ENCODE measurements around the gene PIK3CB.
"Not testable (repeated sequence)": the region's sequence is repeated elsewhere in the genome, so short reads cannot be mapped to it uniquely, and the experiment has no call there.

Gene PIK3CB

GRCh38 chr3:138846262-138846791 lies 11.6 kb upstream of the PIK3CB start:
- DNase-seq: no peak

- no peak for DNase-seq
These were observed 11.0 kb upstream of the PIK3CB start for GRCh38 chr3:138845771-138846173.

- DNase-seq: no peak
These were observed 10.5 kb upstream of the PIK3CB start for GRCh38 chr3:138845181-138845601.

DNA sequence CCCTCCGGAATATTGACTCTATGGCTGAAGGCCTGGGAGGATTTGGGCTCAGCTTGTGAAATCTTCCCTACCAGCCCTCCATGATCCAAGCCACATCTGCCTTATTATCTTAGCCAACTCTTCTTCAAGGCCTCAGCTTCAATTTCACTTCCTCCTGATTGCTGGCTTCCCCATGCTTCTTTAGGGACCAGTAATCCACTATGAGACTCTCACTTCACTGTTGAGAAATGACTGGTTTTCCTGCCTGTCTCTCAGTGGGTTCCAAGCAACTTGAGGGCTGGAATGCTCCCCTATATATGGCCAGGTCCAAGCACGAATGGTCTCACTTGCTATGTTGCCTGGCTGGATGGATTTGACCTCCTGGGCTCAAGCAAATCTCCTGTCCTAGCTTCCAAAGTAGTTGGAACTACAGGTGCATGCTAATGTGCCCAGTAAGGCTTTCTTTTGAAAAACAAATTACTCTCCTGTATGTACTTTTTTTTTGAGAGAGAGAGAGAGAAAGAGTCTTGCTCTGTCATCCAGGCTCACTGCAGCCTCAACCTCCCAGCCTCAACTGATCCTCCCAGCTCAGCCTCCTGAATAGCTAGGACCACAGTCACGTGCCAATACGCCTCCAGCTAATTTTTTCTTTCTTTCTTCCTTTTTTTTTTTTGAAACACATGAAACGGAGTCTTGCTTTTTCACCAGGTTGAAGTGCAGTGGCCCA lies 7.9 kb upstream of the PIK3CB start:
- no peak for DNase-seq

GRCh38 chr3:138838385-138838784 lies 3.7 kb upstream of the PIK3CB start:
- DNase-seq: not testable (repeated sequence)

DNA sequence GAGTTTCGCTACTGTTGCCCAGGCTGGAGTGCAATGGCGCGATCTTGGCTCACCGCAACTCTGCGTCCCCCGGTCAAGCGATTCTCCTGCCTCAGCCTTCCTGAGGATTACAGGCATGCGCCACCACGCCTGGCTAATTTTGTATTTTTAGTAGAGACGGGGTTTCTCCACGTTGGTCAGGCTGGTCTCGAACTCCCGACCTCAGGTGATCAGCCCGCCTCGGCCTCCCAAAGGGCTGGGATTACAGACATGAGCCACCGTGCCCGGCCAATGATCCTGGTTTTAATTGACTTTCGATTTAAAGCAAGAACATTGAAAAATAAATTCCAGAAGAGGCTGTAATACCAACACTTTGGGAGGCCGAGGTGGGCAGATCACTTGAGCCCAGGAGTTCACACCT lies 1.1 kb upstream of the PIK3CB start:
- not testable (repeated sequence) for DNase-seq

- no peak for DNase-seq
These were observed 649 bp upstream of the PIK3CB start for GRCh38 chr3:138835397-138835757.

DNA sequence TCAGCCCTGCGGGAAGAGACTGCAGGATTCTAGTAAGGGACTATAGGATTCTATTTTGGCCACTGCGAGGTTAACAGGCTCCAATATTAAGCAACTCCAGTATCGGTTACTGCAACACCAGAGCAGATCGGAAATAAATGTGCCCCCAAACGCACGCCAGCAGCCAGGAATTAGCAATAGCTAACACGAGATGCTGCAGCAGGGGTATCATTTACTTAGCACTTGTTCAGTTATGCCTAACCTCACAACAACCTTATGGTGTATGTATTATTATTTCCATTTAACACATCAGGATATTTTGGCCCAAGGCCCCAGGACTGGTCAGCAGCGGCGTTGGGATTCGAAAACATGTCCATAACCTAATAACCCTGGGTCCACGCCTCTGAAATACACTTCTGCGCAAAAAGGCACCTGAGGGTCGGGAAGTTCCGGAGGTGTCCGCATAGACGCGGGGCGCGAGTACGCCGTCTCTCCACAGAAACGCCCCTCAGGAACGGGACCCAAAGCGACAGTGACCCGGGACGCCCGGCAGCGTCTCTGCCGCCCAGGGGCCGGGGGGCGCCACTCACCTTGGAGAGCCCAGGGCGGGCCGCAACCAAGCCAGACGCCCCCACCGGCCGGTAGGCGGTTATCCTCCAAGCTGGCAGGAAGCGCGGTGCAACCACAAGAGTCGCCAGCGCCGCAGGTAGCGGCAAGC lies 681 bp downstream of the PIK3CB start:
- DNase-seq: peak; percentile 67

GRCh38 chr3:138832473-138833057 lies 2.2 kb downstream of the PIK3CB start:
- DNase-seq: not testable (repeated sequence)

- DNase-seq: no peak
These were observed 4.7 kb downstream of the PIK3CB start for GRCh38 chr3:138829886-138830510.

DNA sequence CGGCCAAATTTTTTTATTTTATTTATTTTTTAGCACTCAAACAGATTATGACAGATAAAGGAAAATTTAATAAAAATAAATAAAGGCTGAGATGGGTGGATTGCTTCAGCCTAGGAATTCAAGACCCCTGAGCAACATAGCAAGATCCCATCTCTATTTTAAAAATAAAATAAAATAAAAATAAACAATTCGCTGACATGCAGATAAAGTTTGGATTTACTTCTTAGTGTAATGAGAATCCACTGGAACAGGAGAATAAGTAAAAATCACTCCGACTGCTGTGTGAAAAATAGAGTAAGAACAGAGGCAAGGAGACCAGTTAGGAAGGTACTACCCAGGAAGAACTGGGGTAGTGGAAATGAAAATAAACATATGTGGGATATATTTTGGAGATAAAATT lies 5.6 kb downstream of the PIK3CB start:
- no peak for DNase-seq

DNA sequence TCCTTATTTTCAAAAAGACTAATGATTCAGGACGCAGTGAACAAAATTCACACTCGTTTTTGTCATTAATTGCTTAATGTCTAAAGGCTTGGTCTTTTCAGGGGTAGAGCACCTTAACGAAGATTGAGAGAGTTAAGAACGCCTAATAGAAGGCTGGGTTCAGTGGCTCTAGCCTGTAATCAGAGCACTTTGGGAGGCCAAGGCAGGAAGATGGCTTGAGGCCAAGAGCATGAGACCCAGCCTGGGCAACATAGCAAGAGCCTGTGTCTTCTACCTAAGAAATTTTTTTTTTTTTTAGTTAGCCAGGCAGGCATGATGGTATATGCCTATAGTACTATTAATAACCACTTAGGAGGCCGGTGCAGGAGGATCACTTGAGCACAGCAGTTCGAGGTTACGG lies 7.5 kb downstream of the PIK3CB start:
- no peak for DNase-seq

DNA sequence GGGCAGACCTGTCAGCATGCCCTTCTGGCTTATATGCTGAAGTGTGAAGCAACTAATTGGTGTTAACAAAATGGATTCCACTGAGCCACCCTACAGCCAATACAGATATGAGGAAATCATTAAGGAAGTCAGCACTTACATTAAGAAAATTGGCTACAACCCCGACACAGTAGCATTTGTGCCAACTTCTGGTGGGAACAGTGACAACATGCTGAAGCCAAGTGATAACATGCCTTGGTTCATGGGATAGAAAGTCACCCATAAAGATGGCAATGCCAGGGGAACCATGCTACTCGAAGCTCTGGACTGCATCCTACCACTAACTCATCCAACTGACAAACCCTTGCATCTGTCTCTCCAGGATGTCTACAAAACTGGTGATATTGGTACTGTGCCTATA lies 9.4 kb downstream of the PIK3CB start:
- DNase-seq: no peak

DNA sequence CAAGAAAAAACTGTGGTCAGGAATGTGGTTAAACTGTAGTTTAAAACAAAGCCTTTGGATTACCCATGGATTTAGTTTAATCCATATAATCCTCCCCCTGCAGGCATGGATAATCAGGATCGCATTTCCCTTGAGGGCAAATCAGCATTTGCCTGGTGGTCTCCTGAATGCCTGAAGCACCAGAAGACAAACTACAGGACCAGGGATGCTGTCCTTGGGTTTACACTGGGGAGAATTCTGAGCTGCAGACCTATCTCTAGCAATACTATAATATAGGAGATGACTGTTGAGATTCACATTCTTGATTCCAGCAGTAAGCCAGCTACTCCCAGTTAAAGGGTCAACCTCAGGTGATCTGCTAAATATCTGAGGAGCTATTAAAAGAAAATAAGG lies 10.6 kb downstream of the PIK3CB start:
- DNase-seq: no peak

DNA sequence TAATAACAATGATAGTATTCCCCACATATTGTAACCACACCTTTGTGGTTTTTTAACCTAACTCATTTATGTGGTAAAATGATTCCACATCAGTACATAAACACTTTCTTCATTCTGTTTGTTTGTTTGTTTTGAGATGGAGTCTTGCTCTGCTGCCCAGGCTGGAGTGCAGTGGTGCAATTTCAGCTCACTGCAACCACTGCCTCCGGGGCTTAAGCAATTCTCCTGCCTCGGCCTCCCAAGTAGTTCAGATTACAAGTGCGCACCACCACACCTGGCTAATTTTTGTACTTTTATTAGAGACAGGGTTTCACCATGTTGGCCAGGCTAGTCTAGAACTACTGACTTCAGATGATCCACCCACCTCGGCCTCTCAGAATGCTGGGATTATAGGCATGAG lies 14.3 kb downstream of the PIK3CB start:
- DNase-seq: not testable (repeated sequence)

DNA sequence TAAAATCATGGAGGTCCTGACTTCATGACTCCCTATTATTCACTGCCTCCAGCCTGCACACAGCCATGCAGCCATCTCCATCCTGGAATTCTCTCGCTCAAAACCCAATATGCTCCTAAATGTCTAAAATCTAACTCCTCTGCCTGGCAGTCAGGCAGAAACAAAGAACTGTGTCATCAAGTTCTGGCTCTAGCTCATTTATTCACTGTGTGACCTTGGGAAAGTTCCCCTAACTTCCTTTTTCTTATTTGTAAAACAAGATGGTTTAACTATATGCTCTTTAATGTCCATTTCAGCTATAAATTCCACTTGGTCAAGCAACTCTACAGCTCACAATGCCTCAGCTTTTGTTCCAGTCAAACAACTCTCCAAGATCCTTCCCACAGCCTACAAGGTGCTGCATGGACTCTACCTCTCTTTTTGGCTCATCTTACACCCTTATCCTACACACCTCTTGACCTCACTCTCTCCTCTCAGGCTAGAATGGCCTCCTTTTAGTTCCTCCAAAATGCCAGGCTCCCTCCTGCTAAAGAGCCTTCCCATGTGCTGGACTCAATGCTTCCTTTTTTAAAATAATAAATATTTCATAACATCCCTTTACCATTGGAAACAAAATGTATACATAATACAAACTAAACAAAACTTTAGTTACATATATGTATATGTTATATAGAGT lies 16.4 kb downstream of the PIK3CB start:
- DNase-seq: no peak

DNA sequence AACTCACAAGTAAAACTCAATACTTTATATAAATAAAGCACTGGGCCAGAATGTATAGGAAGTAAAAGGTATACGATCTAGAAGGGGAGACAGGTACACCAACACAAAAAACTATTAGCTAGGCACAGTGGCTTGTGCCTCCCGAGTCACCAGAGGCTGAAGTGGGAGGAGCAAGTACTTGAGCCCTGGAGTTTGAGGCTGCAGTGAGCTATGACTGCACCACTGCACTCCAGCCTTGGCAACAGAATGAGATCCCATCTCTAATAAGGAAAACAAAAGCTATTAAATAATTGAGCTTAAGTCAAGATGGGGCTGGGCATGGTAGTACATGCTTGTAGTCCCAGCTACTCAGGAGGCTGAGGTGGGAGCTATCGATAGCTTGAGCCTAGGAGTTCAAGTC lies 17.0 kb downstream of the PIK3CB start:
- DNase-seq: no peak

GRCh38 chr3:138812806-138813205 lies 21.9 kb downstream of the PIK3CB start:
- no peak for DNase-seq

- no peak for DNase-seq
These were observed 25.1 kb downstream of the PIK3CB start for GRCh38 chr3:138809500-138810256.

DNA sequence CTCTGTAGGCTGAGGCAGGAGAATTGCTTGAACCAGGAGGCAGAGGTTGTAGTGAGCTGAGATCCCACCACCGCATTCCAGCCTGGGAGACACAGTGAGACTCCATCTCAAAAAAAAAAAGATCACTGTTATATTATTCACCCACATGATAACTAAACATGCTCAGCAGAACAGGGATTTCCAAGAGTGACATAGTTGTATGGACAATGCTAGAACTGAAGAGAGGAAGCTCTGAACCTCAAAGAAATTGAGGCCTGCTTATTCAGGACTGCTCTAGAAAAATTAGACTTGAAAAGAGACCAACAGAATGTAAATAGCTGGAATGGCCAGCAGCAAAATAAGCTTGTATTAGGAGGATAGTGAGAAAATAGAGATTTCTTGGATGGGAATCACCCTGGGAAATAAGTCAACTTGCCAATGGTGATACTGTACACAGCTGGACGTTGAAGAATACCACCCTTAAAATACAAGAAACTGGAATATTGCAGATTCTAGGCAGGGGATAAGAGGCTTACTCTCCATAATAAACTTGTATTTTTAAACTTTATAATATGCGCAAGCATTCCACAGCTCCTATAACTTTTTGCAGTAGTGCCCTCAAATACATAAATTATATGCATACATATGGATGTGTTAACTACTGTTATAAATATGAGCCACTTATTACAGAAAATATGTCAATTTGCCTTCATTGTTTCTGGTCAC lies 28.2 kb downstream of the PIK3CB start:
- no peak for DNase-seq

DNA sequence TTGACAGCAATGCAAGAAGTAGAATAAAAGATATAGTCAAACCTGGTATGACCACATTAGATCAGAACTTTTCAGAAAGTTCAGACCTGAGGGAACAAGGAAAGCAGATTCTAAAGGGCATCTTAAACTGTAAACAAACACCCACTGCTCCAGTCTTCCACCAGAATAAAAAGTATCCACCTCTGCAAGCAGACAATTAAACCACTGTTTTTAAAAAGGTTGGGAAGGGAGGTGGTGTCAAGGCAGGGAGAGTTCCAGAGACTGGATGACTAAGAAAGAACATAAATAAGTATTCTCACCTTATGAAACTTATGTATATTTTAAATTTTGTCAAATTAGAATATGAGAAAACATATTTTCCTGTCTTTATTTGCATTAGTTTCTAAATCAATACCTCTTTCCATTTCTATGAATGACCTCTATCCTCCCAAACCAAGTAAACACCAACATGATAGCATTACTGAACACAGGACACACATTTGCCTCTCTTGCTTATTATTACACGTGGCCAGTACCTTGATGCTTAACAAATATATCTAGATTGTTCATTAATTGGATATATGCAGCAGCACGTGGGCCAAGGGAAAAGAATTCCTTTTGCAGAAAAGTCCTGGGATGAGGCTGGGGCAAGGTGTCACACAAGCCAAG lies 31.6 kb downstream of the PIK3CB start:
- DNase-seq: no peak
